NCI-H128 (cell line): ENCODE data around the gene STIM1.
A peak's percentile ranks its signal among the peaks of the same experiment; 100 is the strongest.
"Not testable (repeated sequence)": the region's sequence is repeated elsewhere in the genome, so short reads cannot be mapped to it uniquely, and the experiment has no call there.

Experiments used
- DNase-seq: peaks from one replicate; lab custom pipeline; 2025; ENCODE audit not compliant: unreplicated experiment; lab: John Stamatoyannopoulos, UW

STIM1 gene

DNA sequence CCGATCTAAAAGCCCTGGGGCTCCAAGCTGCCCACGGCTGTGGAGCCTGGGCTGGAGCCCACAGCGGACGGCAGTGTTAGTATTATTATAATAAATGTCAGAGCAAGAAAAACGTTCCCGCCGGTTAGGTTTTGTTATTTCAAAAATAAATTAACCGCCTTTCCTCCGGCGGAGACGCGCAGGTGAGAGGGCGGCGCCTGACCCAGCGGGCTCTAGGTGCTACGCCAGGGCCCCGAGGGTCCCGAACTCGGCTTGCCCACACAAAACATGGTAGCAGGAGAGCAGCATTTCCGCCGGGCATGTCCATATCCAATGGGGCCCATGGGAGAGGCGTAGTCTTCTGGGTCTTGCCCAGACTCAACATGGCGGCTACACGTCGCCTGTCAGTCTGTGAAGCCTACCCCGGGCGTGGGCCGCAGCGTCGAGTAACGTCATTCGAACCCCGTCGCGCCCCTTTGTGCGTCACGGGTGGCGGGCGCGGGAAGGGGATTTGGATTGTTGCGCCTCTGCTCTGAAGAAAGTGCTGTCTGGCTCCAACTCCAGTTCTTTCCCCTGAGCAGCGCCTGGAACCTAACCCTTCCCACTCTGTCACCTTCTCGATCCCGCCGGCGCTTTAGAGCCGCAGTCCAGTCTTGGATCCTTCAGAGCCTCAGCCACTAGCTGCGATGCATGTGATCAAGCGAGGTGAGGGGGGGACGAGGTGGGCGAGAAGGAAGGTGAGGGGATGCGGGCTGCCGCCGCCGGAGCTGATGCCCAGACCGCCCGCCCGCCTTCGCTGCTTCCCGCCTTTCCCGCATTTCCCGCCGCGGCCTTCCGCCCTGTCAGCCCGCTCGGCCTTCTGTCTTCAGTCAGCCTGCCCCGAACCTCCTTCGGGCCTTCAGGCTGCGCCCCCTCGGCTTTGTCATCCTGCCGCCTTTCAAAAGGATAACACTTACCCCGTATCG lies 239.2 kb downstream of the STIM1 start, which contains the start of gene RRM1:
TSS of gene RRM1 (plus strand) at position 452 of the 944 bp plus-strand sequence. CDS start at position 666, 214 bp downstream.
- peak; percentile 96 for DNase-seq

DNA sequence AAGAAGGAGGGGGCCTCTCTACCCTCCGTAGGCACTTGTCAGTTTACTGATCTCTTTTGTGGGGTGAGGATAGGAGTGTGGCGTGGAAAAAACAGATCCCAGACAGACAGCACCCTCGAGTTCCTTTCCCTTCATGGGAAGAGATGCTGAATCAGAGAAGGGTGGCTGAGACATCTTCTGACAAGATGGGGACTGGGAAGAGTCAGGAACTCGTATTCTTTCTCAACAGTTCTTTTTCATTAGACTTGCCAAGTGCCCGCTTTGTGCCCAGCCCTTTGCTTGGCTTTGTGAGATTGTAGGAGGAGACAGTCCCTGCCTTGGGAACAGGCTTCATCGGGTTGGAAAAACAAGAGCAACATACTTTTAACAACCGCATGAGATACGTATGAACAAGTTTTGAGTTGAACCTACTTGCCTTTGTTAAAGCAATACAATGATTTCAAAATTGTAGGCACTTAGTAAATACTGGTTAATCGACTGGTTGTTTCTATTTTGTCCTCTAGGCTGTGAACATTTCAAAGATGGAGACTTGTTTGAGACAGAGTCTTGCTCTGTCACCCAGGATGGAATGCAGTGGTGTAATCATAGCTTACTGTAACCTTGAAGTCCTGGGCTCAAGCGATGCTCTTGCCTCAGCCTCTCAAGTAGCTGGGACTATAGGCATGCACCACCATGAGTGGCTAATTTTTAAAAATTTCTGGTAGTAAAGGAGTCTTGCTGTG lies 240.2 kb downstream of the STIM1 start:
- peak; percentile 2 for DNase-seq

DNA sequence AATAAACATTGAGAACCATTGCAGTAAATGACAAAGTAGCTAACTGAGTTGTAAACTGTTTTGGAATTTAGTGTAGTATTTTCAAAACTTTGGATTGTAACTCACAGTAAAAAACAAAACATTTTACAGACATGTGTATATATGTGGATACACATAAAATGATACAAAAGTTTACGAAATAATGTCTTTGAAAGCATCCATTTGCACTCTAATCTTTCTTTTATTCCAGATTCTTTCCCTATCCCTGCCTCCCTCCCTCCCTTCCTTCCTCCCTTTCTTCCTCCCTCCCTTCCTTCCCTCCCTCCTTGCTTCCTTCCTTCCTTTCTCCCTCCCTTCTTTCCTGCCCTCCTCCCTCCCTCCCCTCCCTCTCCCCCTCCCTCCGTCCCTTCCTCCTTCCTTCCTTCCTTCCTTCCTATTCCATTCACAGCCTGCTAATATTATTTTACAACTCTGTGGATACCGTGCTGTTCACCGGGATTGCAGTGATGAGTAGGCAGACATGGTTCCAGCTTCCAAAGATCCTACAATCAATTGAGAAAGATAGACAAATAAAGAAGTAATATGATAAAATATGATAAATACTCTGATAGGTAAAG lies 242.7 kb downstream of the STIM1 start:
- no peak for DNase-seq

DNA sequence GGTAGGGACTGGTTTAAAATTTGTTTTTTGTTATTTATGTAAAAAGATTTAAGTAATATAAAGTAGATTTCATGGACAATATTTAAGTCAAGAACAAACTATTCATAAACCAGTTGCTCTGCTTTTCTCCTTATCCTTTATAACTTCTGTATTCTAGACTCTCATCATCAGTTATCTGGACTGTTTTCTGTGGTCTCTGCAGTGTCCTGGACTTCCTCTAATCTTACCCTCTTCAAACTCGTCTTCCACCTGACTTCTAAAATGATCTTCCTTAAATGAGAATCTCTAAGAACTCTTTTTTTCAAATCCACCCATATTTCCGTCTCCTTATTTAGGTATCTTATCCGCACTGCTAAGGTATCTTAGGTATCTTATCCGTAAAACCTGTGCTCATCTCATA lies 247.2 kb downstream of the STIM1 start:
- DNase-seq = no peak

DNA sequence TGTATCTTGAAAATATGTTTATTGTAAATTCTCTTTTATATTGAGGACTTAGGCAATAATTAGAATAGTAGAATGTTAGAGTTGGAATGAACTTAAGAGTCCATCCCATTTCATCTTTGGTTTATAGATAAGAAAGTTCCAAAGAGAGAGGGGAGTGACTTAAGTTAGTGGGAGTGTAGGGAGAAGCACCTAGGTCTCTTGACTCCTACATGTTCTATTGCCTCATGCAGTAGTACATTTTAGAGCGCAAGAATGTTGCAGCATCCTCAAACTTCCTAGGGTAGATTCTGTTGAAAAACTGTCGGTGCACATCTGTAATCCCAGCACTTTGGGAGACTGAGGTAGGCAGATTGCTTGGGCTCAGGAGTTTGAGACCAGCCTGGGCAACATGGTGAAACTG lies 247.8 kb downstream of the STIM1 start:
- DNase-seq = no peak

DNA sequence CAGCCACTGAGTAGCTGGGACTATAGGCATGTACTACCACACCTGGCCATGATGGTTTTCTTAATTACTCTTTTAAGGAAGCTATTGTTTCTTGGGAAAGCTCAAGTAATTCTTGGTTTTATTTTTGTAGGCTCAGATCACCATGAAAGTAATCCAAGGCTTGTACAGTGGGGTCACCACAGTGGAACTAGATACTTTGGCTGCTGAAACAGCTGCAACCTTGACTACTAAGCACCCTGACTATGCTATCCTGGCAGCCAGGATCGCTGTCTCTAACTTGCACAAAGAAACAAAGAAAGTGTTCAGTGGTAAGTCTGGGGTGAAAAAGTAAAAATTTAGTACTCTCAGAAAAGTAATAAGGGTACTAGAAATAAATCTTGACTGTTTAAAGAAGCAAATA lies 250.5 kb downstream of the STIM1 start:
- no peak for DNase-seq

DNA sequence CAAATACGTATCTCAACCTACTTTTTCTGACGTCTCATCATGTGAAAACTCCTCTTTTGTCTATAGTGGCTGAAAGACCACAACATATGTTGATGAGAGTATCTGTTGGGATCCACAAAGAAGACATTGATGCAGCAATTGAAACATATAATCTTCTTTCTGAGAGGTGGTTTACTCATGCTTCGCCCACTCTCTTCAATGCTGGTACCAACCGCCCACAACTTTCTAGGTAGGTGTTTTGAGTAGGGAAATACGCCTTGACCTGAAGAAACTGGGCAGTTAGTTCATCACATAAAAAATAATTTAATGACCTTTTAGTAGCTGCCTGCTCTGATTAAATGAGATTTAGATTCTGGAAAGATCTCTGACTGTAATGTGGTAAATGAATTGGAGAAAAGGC lies 256.4 kb downstream of the STIM1 start:
- DNase-seq = no peak

DNA sequence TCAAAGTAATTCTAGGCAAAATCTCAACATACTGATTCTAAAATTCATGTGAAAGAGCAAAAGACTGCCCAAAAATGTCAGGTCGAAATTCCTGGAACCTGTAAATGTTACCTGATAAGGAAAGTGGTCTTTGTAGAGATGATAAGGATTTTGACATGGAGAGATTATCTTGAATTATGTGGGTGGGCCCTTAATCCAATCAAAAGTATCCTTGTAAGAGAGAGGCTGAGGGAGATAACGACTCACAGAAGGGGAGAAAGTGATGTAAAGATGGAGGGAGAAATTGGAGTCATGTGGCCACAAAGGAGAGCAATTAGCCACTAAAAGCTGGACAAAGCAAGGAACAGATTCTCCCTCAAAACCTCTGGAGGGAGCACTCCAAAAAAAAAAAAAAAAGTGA lies 259.7 kb downstream of the STIM1 start:
- no peak for DNase-seq

DNA sequence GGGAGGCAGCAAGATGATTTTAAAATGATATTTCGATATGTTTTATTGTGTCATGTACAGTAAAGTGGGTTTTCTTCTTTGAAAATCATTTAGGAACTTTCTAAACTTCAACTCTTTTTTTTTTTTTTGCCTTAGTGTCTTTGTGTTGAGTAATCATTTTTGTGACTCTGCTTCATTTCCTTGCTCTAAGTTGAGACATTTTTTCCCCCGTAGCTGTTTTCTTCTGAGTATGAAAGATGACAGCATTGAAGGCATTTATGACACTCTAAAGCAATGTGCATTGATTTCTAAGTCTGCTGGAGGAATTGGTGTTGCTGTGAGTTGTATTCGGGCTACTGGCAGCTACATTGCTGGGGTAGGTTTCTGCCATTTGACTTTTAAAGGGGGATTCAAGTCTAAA lies 262.6 kb downstream of the STIM1 start:
- DNase-seq = no peak

DNA sequence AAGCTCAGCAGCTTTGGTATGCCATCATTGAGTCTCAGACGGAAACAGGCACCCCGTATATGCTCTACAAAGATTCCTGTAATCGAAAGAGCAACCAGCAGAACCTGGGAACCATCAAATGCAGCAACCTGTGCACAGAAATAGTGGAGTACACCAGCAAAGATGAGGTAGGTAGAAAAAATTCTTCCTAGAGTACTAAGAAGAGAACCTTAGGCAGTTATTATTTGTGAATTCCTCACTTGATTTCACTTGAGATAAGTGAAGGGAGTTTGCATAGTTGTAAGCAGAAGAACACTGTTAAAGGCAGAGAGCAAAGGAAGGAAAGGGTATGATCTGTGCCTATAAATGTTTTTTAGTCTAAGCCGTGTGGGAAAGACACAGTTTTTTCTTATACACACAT lies 267.8 kb downstream of the STIM1 start:
- no peak for DNase-seq

DNA sequence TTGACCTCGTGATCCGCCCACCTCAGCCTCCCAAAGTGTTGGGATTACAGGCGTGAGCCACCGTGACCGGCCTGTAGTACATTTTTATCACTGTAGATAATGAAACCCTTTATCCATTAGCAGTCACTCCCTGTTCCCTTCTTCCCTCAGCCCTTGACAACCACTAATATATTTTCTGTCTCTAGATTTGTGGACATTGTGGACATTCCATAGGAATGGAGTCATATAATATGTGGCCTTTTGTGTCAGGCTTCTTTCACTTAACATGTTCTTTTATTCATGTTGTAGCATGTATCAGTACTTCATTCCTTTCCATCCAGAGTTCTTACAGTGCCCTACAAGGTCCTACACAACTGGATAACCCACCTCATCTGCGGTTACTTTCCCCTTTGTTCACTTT lies 269.7 kb downstream of the STIM1 start:
- no peak for DNase-seq

DNA sequence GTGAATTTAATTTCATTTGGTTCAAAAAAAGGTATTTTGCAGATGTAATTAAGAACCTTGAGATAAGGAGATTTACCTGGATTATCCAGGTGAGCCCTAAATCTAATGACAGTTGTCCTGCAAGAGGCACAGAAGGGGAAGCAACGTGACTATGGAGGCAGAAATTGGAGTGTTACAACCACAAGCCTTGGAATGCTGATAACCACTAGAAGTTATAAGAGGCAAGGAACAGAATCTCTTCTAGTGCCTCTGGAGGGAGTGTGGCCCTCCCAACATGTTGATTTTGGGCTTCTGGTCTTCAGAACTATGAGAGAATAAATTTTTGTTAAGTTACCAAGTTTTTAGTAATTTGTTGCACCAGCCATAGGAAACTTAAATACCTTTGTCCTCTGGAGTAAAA lies 271.9 kb downstream of the STIM1 start:
- DNase-seq = no peak

DNA sequence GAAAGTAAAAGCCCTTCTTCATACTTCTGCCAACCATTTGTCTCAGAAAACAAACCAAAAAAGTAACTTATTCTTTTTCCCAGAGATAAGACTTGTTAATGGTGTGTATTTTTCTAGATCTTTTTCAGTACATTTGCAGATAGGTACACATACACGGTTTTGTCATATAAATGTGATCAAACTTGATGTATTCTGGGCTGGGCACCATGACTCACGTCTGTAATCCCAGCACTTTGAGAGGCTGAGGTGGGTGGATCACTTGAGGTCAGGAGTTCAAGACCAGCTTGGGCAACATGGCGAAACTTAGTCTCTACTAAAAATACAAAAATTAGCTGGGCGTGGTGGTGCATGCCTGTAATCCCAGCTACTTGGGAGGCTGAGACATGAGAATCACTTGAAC lies 274.8 kb downstream of the STIM1 start:
- DNase-seq = not testable (repeated sequence)

DNA sequence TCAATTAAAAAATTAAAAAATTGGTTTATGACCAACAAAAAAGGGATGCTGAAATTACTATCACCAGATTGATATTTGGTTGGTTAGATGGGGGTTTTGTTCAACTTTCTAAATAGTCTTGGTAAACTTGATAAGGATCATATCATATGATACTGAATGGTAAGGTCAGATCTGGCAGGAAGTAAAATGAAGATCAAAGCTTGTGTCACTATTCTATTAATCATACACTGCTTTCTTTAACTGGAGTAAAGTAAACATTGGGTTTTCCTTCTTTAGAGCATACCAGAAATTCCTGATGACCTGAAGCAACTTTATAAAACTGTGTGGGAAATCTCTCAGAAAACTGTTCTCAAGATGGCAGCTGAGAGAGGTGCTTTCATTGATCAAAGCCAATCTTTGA lies 279.3 kb downstream of the STIM1 start:
- DNase-seq = no peak

DNA sequence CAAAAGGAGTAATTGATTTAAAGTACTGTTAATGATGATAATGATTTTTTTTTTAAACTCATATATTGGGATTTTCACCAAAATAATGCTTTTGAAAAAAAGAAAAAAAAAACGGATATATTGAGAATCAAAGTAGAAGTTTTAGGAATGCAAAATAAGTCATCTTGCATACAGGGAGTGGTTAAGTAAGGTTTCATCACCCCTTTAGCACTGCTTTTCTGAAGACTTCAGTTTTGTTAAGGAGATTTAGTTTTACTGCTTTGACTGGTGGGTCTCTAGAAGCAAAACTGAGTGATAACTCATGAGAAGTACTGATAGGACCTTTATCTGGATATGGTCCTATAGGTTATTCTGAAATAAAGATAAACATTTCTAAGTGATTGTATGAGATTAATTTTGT lies 283.0 kb downstream of the STIM1 start:
- no peak for DNase-seq

DNA sequence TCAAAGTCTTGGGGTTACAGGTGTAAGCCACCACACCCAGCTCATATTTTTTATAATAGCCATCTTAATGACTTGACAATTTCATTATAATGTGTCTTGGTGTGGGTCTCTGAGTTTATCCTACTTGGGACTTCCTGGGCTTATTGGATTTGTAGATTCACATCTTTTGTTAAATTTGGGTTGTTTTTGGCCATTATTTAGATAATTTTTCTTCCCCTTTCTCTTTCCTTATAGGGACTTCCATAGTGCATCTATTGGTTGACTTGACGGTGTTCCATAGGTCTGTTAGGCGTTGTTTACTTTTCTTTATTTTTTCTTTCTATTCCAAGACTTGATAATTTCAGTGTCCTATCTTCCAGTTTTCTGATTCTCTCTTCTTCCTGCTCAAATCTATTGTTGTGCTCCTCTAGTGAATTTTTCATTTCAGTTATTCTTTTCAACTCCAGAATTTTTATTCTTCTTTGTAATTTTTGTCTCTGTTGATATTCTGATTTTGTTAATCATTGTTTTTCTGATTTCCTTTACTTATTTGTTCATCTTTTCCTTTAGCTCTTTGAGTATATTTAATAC lies 284.7 kb downstream of the STIM1 start:
- no peak for DNase-seq
